ENCODE results near the gene LDLRAD3.

Gene LDLRAD3

GRCh38 chr11:36103933-36104530 lies 160.2 kb downstream of the LDLRAD3 start:
- no peak for ATAC-seq
- no peak for TF ChIP-seq CSDC2 (CRISPR knock-in tag; IDR thresholded peaks at IDR 0.05)
- TF ChIP-seq, protein P1, sequence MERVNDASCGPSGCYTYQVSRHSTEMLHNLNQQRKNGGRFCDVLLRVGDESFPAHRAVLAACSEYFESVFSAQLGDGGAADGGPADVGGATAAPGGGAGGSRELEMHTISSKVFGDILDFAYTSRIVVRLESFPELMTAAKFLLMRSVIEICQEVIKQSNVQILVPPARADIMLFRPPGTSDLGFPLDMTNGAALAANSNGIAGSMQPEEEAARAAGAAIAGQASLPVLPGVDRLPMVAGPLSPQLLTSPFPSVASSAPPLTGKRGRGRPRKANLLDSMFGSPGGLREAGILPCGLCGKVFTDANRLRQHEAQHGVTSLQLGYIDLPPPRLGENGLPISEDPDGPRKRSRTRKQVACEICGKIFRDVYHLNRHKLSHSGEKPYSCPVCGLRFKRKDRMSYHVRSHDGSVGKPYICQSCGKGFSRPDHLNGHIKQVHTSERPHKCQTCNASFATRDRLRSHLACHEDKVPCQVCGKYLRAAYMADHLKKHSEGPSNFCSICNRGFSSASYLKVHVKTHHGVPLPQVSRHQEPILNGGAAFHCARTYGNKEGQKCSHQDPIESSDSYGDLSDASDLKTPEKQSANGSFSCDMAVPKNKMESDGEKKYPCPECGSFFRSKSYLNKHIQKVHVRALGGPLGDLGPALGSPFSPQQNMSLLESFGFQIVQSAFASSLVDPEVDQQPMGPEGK (CRISPR knock-in tag; IDR thresholded peaks at IDR 0.05; ENCODE audit: borderline replicate concordance), result no peak
- no peak for TF ChIP-seq ISL1 (CRISPR knock-in tag; IDR thresholded peaks at IDR 0.05)
- TF ChIP-seq ZC3H10 (CRISPR knock-in tag; IDR thresholded peaks at IDR 0.05), result no peak
- TF ChIP-seq CSRNP3 (CRISPR knock-in tag; IDR thresholded peaks at IDR 0.05), result no peak
- no peak for TF ChIP-seq TCF4 (CRISPR knock-in tag; IDR thresholded peaks at IDR 0.05; ENCODE audit: borderline replicate concordance)
- TF ChIP-seq BACH2 (CRISPR knock-in tag; IDR thresholded peaks at IDR 0.05; ENCODE audit: borderline replicate concordance), result no peak
- TF ChIP-seq PPARA (CRISPR knock-in tag; IDR thresholded peaks at IDR 0.05; ENCODE audit: borderline replicate concordance), result no peak
- TF ChIP-seq ESRRG (CRISPR knock-in tag; IDR thresholded peaks at IDR 0.05), result no peak
- TF ChIP-seq SNAI2 (CRISPR knock-in tag; IDR thresholded peaks at IDR 0.05), result no peak
- TF ChIP-seq ARNTL (CRISPR knock-in tag; IDR thresholded peaks at IDR 0.05; ENCODE audit: borderline replicate concordance, low read depth), result no peak
- no peak for TF ChIP-seq GLIS3 (CRISPR knock-in tag; IDR thresholded peaks at IDR 0.05)
- no peak for TF ChIP-seq POU6F1 (CRISPR knock-in tag; IDR thresholded peaks at IDR 0.05; ENCODE audit: borderline replicate concordance, low read depth)
- no peak for TF ChIP-seq ZFP3 (CRISPR knock-in tag; IDR thresholded peaks at IDR 0.05)
- TF ChIP-seq ZNF8 (CRISPR knock-in tag; IDR thresholded peaks at IDR 0.05), result no peak
- TF ChIP-seq TOX (CRISPR knock-in tag; IDR thresholded peaks at IDR 0.05; ENCODE audit: borderline replicate concordance), result no peak

- ATAC-seq, result no peak
- TF ChIP-seq CREB5 (CRISPR knock-in tag; IDR thresholded peaks at IDR 0.05; ENCODE audit: low read depth) (no peak), BACH2 (CRISPR knock-in tag; IDR thresholded peaks at IDR 0.05; ENCODE audit: borderline replicate concordance) (no peak), TOX (CRISPR knock-in tag; IDR thresholded peaks at IDR 0.05; ENCODE audit: borderline replicate concordance) (no peak), CSDC2 (CRISPR knock-in tag; IDR thresholded peaks at IDR 0.05) (no peak), ESRRG (CRISPR knock-in tag; IDR thresholded peaks at IDR 0.05) (no peak), ZFP30 (CRISPR knock-in tag; IDR thresholded peaks at IDR 0.05) (no peak), POU6F1 (CRISPR knock-in tag; IDR thresholded peaks at IDR 0.05; ENCODE audit: borderline replicate concordance, low read depth) (no peak), GLIS3 (CRISPR knock-in tag; IDR thresholded peaks at IDR 0.05) (no peak)
Observed at GRCh38 chr11:36104660-36104992, 160.8 kb downstream of the LDLRAD3 start.

GRCh38 chr11:36105743-36106581 lies 162.1 kb downstream of the LDLRAD3 start:
- no peak for ATAC-seq
- TF ChIP-seq POU6F1 (CRISPR knock-in tag; IDR thresholded peaks at IDR 0.05; ENCODE audit: borderline replicate concordance, low read depth), result no peak
- TF ChIP-seq SNAI2 (CRISPR knock-in tag; IDR thresholded peaks at IDR 0.05), result no peak
- no peak for TF ChIP-seq CSDC2 (CRISPR knock-in tag; IDR thresholded peaks at IDR 0.05)
- TF ChIP-seq OSR1 (CRISPR knock-in tag; IDR thresholded peaks at IDR 0.05), result no peak
- no peak for TF ChIP-seq ZNF8 (CRISPR knock-in tag; IDR thresholded peaks at IDR 0.05)
- TF ChIP-seq, protein P1 (CRISPR knock-in tag; IDR thresholded peaks at IDR 0.05; ENCODE audit: borderline replicate concordance), result no peak
- no peak for TF ChIP-seq BACH2 (CRISPR knock-in tag; IDR thresholded peaks at IDR 0.05; ENCODE audit: borderline replicate concordance)
- TF ChIP-seq ESRRG (CRISPR knock-in tag; IDR thresholded peaks at IDR 0.05), result no peak
- no peak for TF ChIP-seq CREB5 (CRISPR knock-in tag; IDR thresholded peaks at IDR 0.05; ENCODE audit: low read depth)
- TF ChIP-seq TOX (CRISPR knock-in tag; IDR thresholded peaks at IDR 0.05; ENCODE audit: borderline replicate concordance), result no peak
- no peak for TF ChIP-seq ZFP30 (CRISPR knock-in tag; IDR thresholded peaks at IDR 0.05)
- TF ChIP-seq ZFP3 (CRISPR knock-in tag; IDR thresholded peaks at IDR 0.05), result no peak
- TF ChIP-seq ISL1 (CRISPR knock-in tag; IDR thresholded peaks at IDR 0.05), result no peak
- no peak for TF ChIP-seq ARNTL (CRISPR knock-in tag; IDR thresholded peaks at IDR 0.05; ENCODE audit: borderline replicate concordance, low read depth)

All from SK-N-SH treated with all-trans-retinoic acid at 6 μM for 48 hours (cell line).